Breast epithelium (tissue), 3 donors: ENCODE data around the gene TK1.

Experiments
- CTCF ChIP-seq, 3 donors: fragments of 450-650 bp; IDR thresholded peaks; one replicate each; pipeline ENCODE4 v1.5.1; 2016 to 2017; ENCODE audit warnings: antibody characterized with exemption in 3 of 3, mild to moderate bottlenecking in 3 of 3, moderate library complexity in 3 of 3
- POLR2A ChIP-seq: fragments of 450-650 bp; IDR thresholded peaks from one replicate; pipeline ENCODE4 v1.6.1; 2016; ENCODE audit warnings: antibody characterized with exemption, mild to moderate bottlenecking, moderate library complexity
- POLR2AphosphoS5 ChIP-seq, 3 donors: sonication (generic); formaldehyde crosslinking; IDR thresholded peaks; one replicate each; pipeline ENCODE4 v1.6.1; 2017; ENCODE audit warnings: antibody characterized with exemption in 3 of 3

- TF ChIP-seq CTCF (IDR thresholded peaks at IDR 0.05) (no peak), POLR2AphosphoS5 (IDR thresholded peaks at IDR 0.05) (no peak), POLR2A (no peak)
Measured at GRCh38 chr17:78168903-78169793, 17.7 kb downstream of the TK1 start.
